ENCODE results near the gene DPF1. TPM values are rescaled to one million over a fixed set of nuclear protein-coding genes. Genes with fewer than 3 reads are reported as not detected.

The DPF1 gene
- total RNA-seq, 1 donor from 2014 or later = 0.49 TPM

DNA sequence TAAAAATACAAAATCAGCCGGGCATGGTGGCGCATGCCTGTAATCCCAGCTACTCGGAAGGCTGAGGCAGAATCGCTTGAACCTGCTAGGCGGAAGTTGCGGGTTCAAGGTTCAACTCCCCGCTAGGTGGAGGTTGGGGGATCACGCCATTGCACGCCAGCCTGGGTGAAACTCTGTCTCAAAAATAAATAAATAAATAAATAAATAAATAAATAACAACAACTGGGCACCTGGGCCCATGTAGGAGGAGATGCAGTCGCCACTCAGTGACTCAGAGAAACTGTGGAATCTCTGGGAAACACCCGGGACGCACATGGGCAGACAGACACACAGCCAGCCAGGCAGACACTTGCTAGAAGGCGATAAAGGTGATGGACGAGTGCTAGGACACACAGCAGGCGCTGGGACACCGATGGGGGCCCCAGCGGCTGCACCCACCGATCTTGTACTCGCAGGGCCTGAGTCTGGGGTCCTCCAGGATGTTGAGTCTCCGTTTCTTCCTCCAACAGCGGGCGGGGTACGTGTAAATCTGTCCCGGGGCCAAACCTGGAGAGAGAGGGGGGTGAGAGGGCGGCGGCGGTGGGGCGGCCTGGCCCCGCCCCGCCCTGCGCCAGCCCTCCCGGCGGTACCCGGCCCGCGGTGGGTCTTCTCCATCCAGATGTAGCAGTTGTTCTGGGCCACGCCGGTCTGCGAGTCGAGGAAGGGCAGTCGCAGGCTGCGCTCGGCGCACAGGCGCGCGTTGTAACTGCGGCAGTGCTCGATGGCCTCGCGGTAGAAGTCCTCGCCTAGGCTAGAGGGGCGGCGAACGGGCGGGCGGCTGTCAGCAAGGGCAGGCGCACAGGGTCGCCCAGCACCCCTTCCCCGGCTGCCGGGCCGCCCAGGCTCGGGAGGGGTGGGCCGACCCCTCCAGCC is 1.8 kb downstream of the DPF1 start:
- peaks cover 97% of the 10 kb centered on the region for H3K27me3 ChIP-seq (ENCODE audit: low read depth)
- no peak for TF ChIP-seq CTCF (IDR thresholded peaks at IDR 0.05; ENCODE audit: borderline replicate concordance)
- no peaks in the 10 kb centered on the region for H3K9me3 ChIP-seq (replicated peaks)
- intact Hi-C loops (cut with micrococcal nuclease) = no loop called here
- H3K36me3 ChIP-seq = no peaks in the 10 kb centered on the region
- peaks cover 10% of the 10 kb centered on the region for H3K4me1 ChIP-seq
- DNase-seq = no peak
- no peak overlapping the region for H3K4me3 ChIP-seq
- H3K27ac ChIP-seq (replicated peaks) = no peak overlapping the region

GRCh38 chr19:38221421-38221820 is 2.6 kb downstream of the DPF1 start:
- Histone ChIP-seq H3K4me3 (no peak overlapping the region), H3K27me3 (ENCODE audit: low read depth) (peaks cover 96% of the 10 kb centered on the region)
- intact Hi-C loops (cut with micrococcal nuclease) = no loop called here

DNA sequence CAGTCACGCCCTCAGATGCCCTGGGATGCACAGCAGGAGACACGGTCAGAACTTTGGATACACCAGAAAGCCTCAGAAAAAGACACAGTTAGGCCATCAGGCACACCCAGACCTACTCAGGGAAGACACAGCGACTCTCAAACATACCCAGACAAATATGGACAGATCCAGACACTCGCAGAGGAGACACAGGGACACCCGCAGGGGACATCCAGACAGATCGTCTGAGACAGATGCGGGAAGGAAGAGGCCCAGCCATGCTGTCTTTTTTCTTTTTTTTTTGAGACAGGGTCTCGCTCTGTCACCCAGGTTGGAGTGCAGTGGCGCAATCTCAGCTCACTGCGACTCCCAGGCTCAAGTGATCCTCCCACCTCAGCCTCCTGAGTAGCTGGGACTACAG is 4.8 kb downstream of the DPF1 start:
- peaks cover 94% of the 10 kb centered on the region for H3K27me3 ChIP-seq (ENCODE audit: low read depth)
- no peaks in the 10 kb centered on the region for H3K36me3 ChIP-seq
- H3K27ac ChIP-seq (replicated peaks) = no peak overlapping the region
- H3K9me3 ChIP-seq (replicated peaks) = no peaks in the 10 kb centered on the region
- H3K4me1 ChIP-seq = peaks cover 7% of the 10 kb centered on the region
- intact Hi-C loops (cut with micrococcal nuclease) = no loop called here
- H3K4me3 ChIP-seq = no peak overlapping the region
- no peak for DNase-seq
- no peak for TF ChIP-seq CTCF (IDR thresholded peaks at IDR 0.05; ENCODE audit: borderline replicate concordance)

More at GRCh38 chr19:38221421-38221820, 2.6 kb downstream of the DPF1 start:
- peaks cover 10% of the 10 kb centered on the region for H3K4me1 ChIP-seq
- no peaks in the 10 kb centered on the region for H3K36me3 ChIP-seq
- no peak for DNase-seq
- no peak overlapping the region for H3K27ac ChIP-seq (replicated peaks)
- H3K9me3 ChIP-seq (replicated peaks) = no peaks in the 10 kb centered on the region
- no peak for TF ChIP-seq CTCF (IDR thresholded peaks at IDR 0.05; ENCODE audit: borderline replicate concordance)

- Histone ChIP-seq H3K4me3 (no peak overlapping the region), H3K4me1 (no peaks in the 10 kb centered on the region), H3K27me3 (ENCODE audit: low read depth) (peaks cover 94% of the 10 kb centered on the region), H3K27ac (replicated peaks) (no peak overlapping the region), H3K9me3 (replicated peaks) (no peaks in the 10 kb centered on the region), H3K36me3 (no peaks in the 10 kb centered on the region)
- no peak for TF ChIP-seq CTCF (IDR thresholded peaks at IDR 0.05; ENCODE audit: borderline replicate concordance)
- DNase-seq = no peak
- intact Hi-C loops (cut with micrococcal nuclease) = no loop called here
Observed at GRCh38 chr19:38218204-38218603, 5.8 kb downstream of the DPF1 start.

DNA sequence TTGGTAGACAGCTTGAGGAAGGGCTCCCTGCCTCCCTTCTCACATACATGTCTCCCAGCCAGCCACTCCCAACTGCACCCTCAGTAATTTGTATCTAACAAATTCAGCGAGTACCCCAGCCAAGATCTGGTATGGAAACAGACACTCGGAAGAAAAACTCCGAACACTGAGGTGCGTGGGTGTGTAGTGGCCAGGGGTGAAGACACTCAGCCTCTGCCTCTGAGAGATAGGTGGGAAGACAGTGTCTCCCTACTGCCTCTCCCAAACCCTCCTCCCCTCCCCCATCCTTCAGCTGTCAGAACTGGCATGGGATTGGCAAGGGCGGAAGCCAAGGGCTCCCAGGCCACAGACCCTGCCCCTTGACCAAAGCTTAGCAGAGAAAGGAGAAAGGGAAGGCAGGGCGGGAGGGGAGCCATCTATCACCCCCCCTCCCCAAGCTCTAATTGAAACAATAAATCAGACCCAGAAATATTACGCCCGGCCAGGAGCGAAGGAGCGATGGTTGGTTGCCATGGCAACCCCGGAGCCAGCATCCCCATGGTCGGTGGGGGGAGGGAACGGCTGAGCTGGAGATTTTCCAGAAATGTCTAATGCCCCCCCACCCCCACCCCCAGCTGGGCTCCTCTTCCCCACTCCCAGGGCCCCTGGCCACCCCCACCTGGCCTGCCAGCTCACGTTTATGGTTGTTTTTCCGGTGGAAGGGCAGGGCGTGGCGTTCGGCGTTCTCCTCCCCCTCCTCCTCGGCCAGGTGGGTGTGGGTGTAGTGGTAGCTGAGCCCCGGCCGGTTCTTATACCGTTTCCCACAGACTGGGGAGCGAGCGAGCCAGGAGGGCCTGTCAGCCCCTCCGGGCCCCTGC is 7.0 kb downstream of the DPF1 start:
- H3K27ac ChIP-seq (replicated peaks) = no peak overlapping the region
- intact Hi-C loops (cut with micrococcal nuclease) = no loop called here

More for the DNA sequence above, 7.0 kb downstream of the DPF1 start:
- H3K4me1 ChIP-seq = no peaks in the 10 kb centered on the region
- no peaks in the 10 kb centered on the region for H3K36me3 ChIP-seq
- H3K9me3 ChIP-seq (replicated peaks) = no peaks in the 10 kb centered on the region
- no peak for DNase-seq
- no peak for TF ChIP-seq CTCF (IDR thresholded peaks at IDR 0.05; ENCODE audit: borderline replicate concordance)
- H3K27me3 ChIP-seq (ENCODE audit: low read depth) = peaks cover 94% of the 10 kb centered on the region
- no peak overlapping the region for H3K4me3 ChIP-seq
